GM19467 (cell line): Measurements from ENCODE around the gene PODXL.
A peak's percentile ranks its signal among the peaks of the same experiment; 100 is the strongest.
"Not testable (repeated sequence)": the region's sequence is repeated elsewhere in the genome, so short reads cannot be mapped to it uniquely, and the experiment has no call there.

Experiments
- ATAC-seq: cut with Tn5 transposase; IDR thresholded peaks from one replicate; pipeline ENCODE4 v1.9.1; 2021; ENCODE audit warnings: mild to moderate bottlenecking, moderate library complexity; ENCODE audit not compliant: unreplicated experiment

PODXL gene

DNA sequence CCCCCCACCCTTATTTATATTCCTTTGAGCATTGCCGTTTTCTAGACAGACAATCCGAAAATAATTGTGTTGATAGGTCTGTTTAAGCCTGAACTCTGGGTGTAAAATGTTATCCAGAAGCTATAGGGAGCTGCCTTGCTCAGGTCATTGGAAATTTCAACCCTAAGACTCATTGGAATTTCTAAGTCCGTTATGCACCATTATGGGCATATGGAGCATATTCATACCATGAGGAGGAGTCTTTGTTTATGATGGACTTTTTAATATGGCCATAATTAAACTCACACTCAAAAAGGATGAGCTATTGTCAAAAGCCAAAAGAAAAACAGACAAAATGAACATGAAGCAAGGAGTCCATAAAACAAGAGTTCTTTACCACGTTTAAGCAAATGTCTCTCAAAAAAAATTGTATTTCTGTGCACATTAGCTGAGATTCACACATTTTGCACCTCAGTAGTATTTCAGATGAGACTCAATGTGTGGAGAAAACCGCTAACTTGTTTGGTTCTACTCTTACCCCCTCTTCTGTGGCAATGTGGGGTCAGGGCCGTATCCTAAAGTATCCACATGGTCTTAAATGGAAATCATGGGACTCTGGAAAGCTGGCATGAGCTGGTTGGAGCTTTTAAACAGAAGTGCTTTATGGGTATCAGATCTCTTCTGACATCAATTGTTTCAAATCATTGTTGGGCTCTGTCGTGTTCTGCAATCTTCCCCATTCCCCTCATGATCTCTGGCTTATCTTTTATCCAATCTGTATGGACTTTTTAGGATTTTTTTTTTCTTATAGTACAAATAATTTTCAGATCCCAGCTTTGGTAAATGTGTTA, 60.5 kb downstream of the PODXL start:
- no peak for ATAC-seq

DNA sequence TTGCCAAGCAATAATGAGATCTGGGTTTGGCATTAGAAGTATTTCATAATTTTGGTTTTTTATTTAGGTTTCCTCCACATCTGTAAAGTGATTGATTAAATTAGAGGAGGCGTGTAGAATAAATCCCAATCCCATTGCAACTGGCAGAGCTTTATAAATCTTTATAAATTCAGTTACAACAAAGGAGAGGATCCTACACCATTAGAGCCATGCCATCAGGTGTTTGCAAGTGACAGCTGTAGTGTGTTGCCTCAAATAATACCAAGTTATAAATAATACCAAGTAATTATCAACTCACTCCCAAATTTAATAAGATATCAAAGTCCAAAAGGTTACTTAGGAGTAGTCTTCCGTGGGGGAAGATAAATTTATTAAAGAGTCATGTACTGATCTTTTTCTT, 62.2 kb downstream of the PODXL start:
- no peak for ATAC-seq

DNA sequence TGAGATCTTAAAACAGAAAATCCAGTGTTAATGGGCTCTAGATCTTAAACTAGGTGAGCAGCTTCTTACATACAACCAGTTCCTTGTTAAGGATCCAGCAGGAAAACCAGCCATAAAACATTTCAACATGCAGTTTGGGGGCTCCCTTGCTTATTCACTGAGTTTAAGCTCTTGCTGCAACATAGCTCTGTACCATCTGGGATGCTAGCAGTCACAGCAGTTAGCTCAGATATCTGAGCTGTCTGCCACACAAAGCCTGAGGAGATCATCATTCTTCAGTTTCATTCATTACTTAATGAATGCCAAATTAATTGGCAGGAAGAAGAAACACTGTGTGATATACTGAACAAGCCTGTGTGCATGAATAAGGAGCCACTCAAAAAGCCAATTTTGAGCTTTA, 62.8 kb downstream of the PODXL start:
- no peak for ATAC-seq

DNA sequence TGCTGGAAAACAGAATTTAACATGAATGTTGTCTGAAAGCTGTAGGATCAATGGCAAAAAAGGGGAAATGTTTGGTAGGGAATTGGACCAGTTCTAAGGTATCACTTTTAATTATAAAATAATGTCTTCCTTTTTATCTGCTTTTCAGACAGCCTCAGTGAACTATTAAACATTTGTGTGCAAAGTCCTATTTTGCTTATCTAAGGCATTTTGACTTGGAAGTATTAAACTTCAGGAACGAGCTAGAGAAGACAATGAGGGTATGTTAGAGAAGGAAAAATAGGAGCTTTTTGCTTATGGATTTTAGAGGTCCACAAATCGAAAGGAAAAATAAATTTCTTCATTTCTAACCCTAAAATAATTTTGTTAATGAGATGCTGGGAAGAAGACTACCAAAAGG, 63.3 kb downstream of the PODXL start:
- no peak for ATAC-seq

DNA sequence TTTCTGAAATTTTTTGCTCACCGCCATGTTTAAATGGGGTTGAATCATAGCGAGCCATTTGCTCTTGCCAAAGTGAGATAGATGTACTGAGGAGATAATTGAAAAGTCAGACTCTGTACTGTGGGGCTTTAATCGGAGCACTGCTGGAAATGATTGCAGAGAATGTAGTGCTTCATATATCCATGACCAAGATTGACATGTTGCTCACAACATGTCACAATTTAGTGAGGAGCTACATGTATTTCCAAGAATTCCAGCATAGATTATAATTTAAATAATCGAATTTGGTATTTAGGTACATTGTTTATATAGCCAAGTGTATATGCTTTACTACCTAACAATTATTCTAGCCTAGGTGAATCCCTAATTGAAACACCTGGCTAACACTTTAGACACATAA, 66.5 kb downstream of the PODXL start:
- no peak for ATAC-seq

DNA sequence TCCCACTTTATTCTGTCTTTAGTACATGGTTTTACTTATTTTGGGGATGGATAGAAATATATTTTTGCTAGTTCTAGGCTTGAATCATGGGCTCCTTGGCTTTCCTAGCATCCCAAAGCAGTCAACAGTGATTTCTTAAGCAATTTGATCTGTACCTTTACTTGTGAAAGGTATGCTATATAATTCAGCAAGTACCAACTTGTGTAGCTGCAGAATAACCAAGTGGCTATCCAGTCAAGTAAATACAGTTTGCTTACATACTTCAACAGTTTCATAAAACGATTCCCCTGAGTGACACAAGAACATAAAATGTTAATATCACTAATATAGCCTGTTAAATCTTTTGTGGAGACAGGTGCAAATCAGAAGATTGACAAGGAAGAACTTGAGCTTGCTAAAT, 67.2 kb downstream of the PODXL start:
- no peak for ATAC-seq

DNA sequence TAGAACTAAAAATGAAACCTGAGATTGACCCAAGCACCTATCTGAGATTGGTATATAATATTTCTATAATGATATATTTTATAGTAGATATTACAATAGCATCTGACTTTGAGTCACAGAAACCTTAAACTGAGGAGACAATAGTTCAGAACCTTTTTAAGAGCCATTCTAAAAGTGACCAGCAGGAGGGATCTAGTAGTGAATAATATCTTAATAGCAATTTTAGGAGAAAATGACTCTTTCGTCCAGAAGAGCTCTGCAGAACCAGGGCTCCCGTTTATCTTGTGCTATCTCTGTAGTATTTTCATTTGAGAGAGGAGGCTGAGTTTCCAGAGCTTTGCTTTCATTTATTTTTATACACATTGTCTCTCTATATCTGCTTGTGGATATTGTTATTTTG, 68.1 kb downstream of the PODXL start:
- ATAC-seq, result no peak

DNA sequence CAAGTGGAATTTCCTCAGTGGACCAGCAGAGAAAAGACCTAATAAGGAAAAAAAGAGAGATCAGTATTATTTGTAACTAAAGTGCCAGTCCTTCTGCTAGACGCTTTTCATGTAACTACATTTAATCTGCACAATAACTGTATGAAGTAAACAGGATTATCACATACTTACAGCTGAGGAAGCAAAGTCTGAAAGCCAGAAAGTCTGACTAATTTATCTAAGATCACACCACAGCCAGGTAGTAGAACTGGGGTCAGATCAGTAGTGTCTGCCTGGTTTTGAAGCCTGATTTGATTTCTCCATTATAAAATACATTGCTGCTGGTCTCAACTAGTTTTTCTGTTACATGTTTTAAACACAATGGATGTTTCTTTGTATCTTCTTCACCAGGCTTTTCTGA, 69.2 kb downstream of the PODXL start:
- no peak for ATAC-seq

DNA sequence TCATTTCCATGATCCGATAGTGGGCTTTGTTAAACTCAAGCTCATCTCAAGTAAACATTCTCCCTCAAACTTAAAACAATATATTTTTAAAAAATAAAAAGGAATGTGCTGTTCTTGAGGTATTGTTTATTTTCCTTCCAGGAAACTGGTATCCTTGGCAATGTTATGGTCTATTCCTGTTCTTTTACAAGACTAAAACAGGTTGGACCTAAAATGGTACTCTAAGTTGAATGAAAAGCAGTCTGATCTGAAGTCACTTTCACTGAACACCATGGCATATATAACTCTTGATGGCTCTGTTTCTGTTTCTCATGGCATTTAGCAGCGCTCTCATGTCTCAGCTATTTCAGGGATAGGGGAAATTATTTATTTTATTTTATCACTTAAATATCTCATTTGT, 70.1 kb downstream of the PODXL start:
- no peak for ATAC-seq

DNA sequence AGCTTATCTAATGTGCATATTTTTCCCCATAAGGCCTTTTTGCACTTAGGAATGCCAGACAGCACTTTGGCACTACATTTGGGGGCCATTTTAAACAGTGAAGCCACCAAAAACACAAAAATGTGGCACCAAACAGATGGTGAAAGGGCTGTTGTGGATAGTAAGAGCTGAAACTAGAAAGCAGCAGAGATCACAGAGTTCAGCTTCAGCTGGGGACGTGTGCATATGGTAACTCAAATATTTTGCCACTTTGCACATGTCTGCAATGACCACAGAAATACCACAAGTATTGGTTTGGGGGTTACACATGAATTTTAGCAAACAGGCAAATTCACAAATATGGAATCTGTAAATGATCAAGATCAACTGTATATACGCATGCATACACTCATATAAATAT, 72.8 kb downstream of the PODXL start:
- ATAC-seq, result no peak

DNA sequence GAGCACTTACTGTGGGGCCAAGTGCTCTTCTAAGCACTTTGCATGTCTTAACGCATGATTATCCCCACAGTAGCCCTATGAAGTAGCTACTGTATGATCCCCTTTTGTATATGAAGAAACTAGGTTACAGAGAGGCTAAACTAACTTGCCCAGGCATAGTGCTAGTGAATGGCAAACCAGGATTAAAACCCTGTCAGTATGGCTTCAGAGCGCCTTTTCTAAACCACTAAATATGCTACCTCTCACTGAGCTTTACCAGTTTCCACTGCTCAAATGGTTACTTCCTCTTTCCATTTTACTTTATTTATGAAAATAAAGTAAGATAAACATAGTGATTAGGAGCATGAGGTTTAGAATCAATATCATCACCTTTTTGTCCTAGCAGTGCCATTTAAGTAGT, 73.6 kb downstream of the PODXL start:
- peak; percentile 56 for ATAC-seq

DNA sequence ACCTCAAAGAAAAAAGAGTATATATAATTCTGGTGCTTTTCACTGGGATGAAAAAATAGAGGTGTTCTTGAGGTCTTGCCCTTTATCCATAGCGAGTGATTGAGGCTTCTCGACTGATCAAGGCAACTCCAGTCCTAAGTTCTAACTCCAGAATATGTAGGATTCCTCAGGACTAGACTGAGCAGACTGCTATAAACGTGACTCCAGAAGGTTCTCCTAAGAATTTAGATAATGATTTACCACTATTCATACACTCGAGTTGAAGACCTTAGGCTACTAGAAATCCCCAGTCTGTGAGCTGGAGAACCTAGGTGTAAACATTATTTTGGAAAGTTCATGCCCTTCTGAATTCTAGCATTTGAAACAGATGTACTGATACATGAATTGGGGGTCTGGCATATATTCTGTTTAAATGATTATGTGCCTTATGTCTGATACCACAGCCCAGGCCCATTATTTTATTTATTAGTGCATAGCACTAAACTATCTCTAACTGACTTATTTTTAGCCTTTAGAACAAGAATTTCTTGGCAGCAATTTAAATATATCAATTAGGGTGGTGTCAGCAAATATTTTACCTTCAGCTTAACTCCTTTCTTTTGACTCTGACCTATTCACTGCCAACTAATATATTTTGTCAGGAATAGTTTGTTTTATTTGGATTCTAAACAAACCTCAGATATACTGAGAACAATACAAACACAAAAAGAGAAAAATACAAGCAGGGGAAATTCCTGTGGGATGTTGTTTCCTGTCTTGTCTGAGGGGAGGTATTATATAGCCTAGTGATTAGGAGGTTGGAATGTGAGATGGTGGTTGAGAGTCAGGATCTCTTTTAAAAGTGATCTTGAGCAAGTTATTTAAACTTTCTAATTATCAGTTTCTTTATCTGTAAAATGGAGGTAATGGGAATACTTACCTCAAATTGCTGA, 75.8 kb downstream of the PODXL start:
- ATAC-seq, result no peak

DNA sequence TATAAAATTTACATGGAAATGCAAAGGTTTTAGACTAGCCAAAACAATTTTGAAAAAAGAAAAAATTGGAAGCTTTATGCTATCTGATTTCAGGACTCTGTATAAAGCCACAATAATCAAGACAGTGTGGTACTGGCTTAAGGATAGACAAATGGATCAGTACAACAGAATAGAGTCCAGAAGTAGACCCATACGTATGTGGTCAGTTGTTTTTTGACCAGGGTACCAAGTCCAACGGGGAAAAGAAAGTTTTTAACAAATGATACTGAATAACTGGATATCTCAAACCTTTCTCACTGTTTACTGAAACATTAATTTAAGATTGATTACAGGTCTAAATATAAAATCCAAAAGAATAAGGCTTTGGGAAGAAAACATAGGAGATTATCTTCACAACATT, 79.7 kb downstream of the PODXL start:
- no peak for ATAC-seq

DNA sequence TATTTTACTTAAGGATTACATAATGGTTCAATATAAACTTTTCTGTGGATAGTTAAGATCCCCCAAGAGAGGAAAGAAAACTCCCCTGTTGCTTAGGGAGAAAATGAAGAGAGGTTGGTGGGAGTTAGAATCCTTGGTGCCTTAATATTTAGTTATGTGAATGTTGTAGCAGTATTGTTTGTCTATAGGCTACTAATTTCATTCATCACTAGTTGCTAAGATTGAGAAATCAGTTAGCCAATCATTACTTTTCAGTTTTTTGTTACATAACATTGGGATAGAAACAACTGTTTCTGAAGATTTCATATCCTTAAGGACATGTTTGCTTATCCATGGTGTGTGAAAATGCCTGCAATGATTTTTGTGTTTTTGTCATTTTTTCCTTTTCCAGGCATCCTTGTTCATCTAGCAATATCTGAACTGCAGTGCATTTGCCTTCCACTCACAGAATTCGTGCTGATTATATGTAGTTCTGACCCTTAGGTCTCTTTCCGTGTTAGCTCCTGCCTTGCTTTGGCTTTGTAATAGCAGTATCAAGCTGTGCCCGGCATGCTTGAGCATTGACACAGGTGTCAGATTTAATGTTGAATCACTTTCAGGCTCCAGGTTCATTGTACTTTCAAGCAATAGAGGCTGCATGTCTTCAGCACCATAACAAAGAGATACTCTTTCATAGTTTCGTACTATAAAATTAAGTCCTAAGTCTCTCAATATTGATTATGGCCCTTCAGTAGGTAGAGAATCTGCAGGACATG, 85.0 kb downstream of the PODXL start:
- no peak for ATAC-seq

DNA sequence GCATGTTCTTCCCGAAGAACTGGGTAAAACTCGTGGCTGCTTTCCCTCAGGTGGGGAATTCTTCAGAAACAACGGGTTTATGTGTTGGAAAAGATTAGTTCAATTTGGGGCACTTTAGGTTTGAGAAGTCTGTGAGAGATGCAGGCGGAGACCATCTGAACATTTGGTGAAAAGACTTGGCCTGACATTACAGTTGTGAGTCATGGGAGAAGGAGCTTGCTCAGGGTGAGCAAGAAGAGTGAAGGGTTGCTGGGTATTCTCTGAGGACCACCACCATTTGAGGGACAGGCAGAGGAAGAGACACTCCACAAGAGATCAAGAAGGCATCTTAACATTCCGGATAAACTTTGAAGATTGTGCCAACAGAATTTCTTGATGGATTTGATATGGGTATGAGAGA, 88.6 kb downstream of the PODXL start:
- no peak for ATAC-seq

DNA sequence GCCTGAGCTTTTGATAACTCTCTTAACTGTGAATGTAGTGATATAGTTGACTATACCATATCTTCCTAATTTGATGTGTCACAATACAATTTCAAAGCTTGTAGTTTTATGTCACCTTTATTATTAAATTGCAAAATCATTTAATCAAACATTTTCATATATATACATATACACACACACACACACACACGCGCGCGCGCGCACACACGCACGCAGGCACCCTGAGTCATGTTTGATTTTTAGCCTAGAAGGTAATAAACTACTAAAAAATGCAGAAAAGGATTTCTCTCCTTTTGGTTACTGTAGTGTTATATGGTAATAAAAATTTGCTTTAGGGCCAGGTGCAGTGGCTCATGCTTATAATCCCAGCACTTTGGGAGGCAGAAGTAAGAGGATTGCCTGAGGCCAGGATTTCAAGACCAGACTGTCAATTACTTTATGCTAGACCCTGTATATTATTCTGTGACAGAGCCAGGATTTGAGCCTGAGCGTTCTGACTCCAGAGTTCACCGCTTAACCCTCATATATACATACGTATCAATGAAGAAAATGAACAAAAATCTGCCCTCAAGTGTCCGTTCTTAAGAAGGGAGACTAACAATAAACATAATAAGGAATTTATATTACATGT, 89.6 kb downstream of the PODXL start:
- no peak for ATAC-seq

DNA sequence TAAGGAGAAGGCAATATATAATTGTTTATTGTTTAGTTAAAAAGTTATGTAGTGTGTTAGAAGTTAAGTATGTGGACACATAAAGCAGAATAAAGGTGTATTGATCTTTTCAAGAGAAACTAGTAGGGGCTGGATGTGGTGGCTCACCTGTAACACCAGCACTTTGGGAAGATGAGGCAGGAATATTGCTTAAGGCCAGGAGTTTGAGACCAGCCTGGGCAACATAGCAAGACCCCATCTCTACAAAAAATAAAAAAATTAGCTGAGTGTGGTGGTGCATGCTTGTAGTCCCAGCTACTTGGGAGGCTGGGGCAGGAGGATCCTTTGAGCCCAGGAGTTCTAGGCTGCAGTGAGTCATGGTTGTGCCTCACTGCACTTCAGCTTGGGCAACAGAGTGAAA, 93.7 kb downstream of the PODXL start:
- not testable (repeated sequence) for ATAC-seq

DNA sequence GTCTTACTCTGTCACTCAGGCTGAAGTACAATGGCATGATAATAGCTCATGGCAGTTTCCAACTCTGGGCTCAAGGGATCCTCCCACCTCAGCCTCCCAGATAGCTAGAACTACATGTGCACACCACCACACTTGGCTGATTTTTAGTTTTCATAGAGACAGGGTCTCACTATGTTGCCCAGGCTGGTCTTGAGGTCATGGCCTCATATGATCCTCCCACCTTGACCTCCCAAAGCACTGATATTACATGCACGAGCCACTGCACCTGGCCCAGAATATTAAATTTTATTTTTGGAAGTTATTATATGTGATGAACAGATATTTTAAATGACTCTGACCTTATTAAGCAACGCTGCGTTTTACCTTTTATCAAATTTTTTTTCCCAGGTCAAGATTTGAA, 94.4 kb downstream of the PODXL start:
- no peak for ATAC-seq

DNA sequence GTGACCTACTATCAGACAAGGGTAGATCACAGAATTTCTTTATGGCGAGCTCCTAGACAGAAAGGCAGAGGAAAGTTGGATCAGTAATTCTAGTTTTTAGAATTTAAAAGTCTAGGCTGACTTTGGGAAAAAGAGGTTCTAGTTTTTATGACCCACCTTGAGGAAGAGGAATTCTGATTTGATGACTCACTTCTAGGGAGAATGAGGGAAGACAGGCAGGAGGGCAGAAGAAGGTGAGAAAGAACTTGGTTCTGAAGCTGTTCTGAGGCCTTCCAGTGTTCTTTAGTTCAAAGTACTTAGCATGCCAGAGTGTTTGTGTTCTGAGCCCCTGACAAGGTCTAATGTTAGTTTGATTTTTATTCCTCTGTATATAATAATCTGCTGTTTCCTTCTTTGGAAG, 97.2 kb downstream of the PODXL start:
- no peak for ATAC-seq

DNA sequence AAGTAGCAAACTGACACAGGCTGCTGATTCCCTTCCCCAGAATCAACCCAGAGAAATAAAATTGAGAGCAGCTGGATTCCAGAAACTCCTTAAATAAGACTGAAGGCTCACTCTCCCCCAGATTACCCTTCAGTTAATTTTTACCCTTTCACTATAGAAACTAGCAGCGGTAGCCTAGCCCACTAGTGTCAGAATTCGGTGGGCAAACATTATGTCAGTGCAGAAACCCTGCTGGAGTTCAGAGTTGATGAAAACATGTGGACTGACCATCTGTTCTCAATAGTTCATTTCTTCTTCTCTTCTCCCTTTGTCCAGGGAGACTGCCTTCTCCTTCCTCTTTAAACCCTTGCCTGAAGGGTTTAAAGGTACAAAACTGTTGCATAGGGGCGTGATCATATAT, 100.1 kb downstream of the PODXL start:
- ATAC-seq, result no peak

DNA sequence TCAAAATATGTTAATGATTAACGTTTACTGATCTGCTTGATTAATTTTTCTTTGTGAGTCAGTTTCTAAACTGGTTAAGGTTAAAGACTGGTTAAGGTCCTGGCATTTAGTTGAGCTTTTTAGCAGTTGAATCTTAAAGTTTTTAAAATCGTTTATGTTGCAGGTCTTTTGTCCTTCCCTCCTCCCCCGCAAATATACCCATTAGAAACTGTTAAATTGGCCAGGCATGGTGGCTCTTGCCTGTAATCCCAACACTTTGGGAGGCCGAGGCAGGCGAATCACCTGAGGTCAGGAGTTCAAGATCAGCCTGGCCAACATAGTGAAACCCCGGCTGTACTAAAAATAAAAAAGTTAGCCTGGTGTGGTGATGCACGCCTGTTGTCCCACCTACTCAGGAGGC, 100.9 kb downstream of the PODXL start:
- ATAC-seq, result no peak
